GM23338 (cell line): ENCODE results near the gene PPP2R5A. TPM values are rescaled to one million over a fixed set of nuclear protein-coding genes. Genes with fewer than 3 reads are reported as not detected.

ENCODE experiments used
- ATAC-seq: fragments of 200-7000 bp; cut with Tn5 transposase; 3 replicates; pipeline ENCODE4 v1.9.1; 2020
- DNase-seq: peaks from one replicate; pipeline ENCODE4 v3.0.0-alpha.2; 2015; ENCODE audit warnings: low spot score
- H2AFZ ChIP-seq: fragments of 200-600 bp; sonication (generic); 2 replicates; pipeline ENCODE4 v1.8.0; 2016; ENCODE audit warnings: antibody characterized with exemption, mild to moderate bottlenecking, moderate library complexity
- H3F3A ChIP-seq: fragments of 200-600 bp; sonication (generic); replicated peaks from 2 replicates; pipeline ENCODE4 v1.8.0; 2017; ENCODE audit warnings: antibody characterized with exemption, mixed run types, low read depth
- H3K27ac ChIP-seq: fragments of 200-600 bp; sonication (generic); 2 replicates; pipeline ENCODE4 v1.6.1; 2016; ENCODE audit warnings: low read depth
- H3K27me3 ChIP-seq: fragments of 200-600 bp; sonication (generic); 2 replicates; pipeline ENCODE4 v1.8.0; 2016; ENCODE audit warnings: mild to moderate bottlenecking, mixed run types, moderate library complexity; ENCODE audit not compliant: insufficient read depth
- H3K36me3 ChIP-seq: fragments of 200-600 bp; sonication (generic); 2 replicates; pipeline ENCODE4 v1.8.0; 2016; ENCODE audit warnings: mild to moderate bottlenecking; ENCODE audit not compliant: insufficient read depth
- H3K4me1 ChIP-seq: fragments of 200-600 bp; sonication (generic); 2 replicates; pipeline ENCODE4 v1.8.0; 2016; ENCODE audit warnings: mild to moderate bottlenecking, moderate library complexity; ENCODE audit not compliant: insufficient read depth
- H3K4me2 ChIP-seq: fragments of 200-600 bp; sonication (generic); 2 replicates; pipeline ENCODE4 v1.7.1; 2017; ENCODE audit warnings: mixed run types
- H3K4me3 ChIP-seq: fragments of 200-600 bp; sonication (generic); 2 replicates; pipeline ENCODE4 v1.6.1; 2016; ENCODE audit warnings: mixed run types
- H3K79me2 ChIP-seq: fragments of 200-600 bp; sonication (generic); replicated peaks from 2 replicates; pipeline ENCODE4 v1.8.0; 2017; ENCODE audit warnings: mild to moderate bottlenecking; ENCODE audit not compliant: insufficient read depth
- H3K9me2 ChIP-seq: fragments of 200-600 bp; sonication (generic); 2 replicates; pipeline ENCODE4 v1.8.0; 2017; ENCODE audit not compliant: insufficient read depth
- H4K20me1 ChIP-seq: fragments of 200-600 bp; sonication (generic); replicated peaks from 2 replicates; pipeline ENCODE4 v1.8.0; 2017; ENCODE audit warnings: mild to moderate bottlenecking; ENCODE audit not compliant: insufficient read depth
- H3K27ac Mint-ChIP-seq: 2 replicates; pipeline ENCODE4 v1.8.0; 2020; ENCODE audit warnings: inconsistent platforms, mild to moderate bottlenecking, moderate library complexity, mixed read lengths
- H3K27me3 Mint-ChIP-seq: 3 replicates; pipeline ENCODE4 v1.8.0; 2022; ENCODE audit warnings: low read depth, mild to moderate bottlenecking, moderate library complexity, mixed read lengths, inconsistent platforms; ENCODE audit not compliant: insufficient read depth, poor library complexity
- H3K36me3 Mint-ChIP-seq: 3 replicates; pipeline ENCODE4 v1.8.0; 2021; ENCODE audit warnings: low read depth, mild to moderate bottlenecking, inconsistent platforms, moderate library complexity, mixed read lengths
- H3K4me1 Mint-ChIP-seq: 3 replicates; pipeline ENCODE4 v1.8.0; 2020; ENCODE audit warnings: mild to moderate bottlenecking, inconsistent platforms, mixed read lengths
- H3K4me3 Mint-ChIP-seq: 3 replicates; pipeline ENCODE4 v1.8.0; 2021; ENCODE audit warnings: moderate library complexity, mild to moderate bottlenecking, inconsistent platforms, mixed read lengths
- H3K9me3 Mint-ChIP-seq: 3 replicates; pipeline ENCODE4 v1.8.0; 2020; ENCODE audit warnings: moderate library complexity, mild to moderate bottlenecking, inconsistent platforms, mixed read lengths
- CREB1 ChIP-seq: fragments of 250-450 bp; sonication (Bioruptor Pico); IDR thresholded peaks from 2 replicates; pipeline ENCODE4 v1.5.0; 2020; ENCODE audit warnings: low read depth, mild to moderate bottlenecking, moderate library complexity
- CTCF ChIP-seq, 2 experiments: fragments of 200-600 bp in 1 of 2; sonication (generic) in 1 of 2; conservative IDR thresholded peaks; 2 replicates each; pipeline versions ENCODE4 v1.5.1 to v1.6.1; 2016 to 2017; ENCODE audit warnings: antibody characterized with exemption in 2 of 2, low read depth in 2 of 2, mild to moderate bottlenecking in 2 of 2, moderate library complexity in 1 of 2
- ETS1 ChIP-seq: IDR thresholded peaks from 2 replicates; pipeline ENCODE4 v1.6.1; 2016; ENCODE audit warnings: antibody characterized with exemption
- EZH2 ChIP-seq: fragments of 200-600 bp; sonication (generic); IDR thresholded peaks from one replicate; pipeline ENCODE4 v1.8.0; 2017; ENCODE audit warnings: antibody characterized with exemption, mild to moderate bottlenecking, low read depth; ENCODE audit not compliant: unreplicated experiment
- EZH2phosphoT487 ChIP-seq: fragments of 200-600 bp; sonication (generic); IDR thresholded peaks from one replicate; pipeline ENCODE4 v1.8.1; 2018; ENCODE audit warnings: antibody characterized with exemption; ENCODE audit not compliant: unreplicated experiment
- JUNB ChIP-seq: IDR thresholded peaks from one replicate; pipeline ENCODE4 v1.6.1; 2016; ENCODE audit warnings: antibody characterized with exemption; ENCODE audit not compliant: unreplicated experiment
- NANOG ChIP-seq: IDR thresholded peaks from 2 replicates; pipeline ENCODE4 v1.6.1; 2016; ENCODE audit warnings: antibody characterized with exemption, borderline replicate concordance
- POLR2AphosphoS5 ChIP-seq: IDR thresholded peaks from 2 replicates; pipeline ENCODE4 v1.6.1; 2016; ENCODE audit warnings: antibody characterized with exemption, low read depth
- STAT1 ChIP-seq: IDR thresholded peaks from one replicate; pipeline ENCODE4 v1.6.1; 2016; ENCODE audit warnings: antibody characterized with exemption; ENCODE audit not compliant: unreplicated experiment
- ZNF114 ChIP-seq: fragments of 250-450 bp; sonication (Bioruptor Pico); IDR thresholded peaks from 2 replicates; pipeline ENCODE4 v1.5.0; 2020; ENCODE audit warnings: mild to moderate bottlenecking, moderate library complexity
- ZNF331 ChIP-seq: fragments of 250-450 bp; sonication (Bioruptor Pico); IDR thresholded peaks from 2 replicates; pipeline ENCODE4 v1.5.0; 2020; ENCODE audit warnings: low read depth, mild to moderate bottlenecking, moderate library complexity
- polyA plus RNA-seq: library from polyadenylated mRNA; unstranded; fragments of >200 nt; fragmentation: Nextera tagmentation; extraction: Ambion mirVana; gene quantifications from 2 replicates; pipeline ENCODE4 v1.2.1, GENCODE V29; 2016
- total RNA-seq: library from RNA; depleted of rRNA; stranded (reverse); fragments of >200 nt; shearing (Covaris generic); gene quantifications from 2 replicates; pipeline ENCODE4 v1.2.3, GENCODE V29; 2014
- TF ChIP-seq, protein P1 (sequence below): IDR thresholded peaks from one replicate; pipeline ENCODE4 v1.6.1; 2018; ENCODE audit warnings: antibody characterized with exemption; ENCODE audit not compliant: unreplicated experiment
- TF ChIP-seq, protein P2 (sequence below): fragments of 250-450 bp; sonication (Bioruptor Pico); IDR thresholded peaks from 2 replicates; pipeline ENCODE4 v1.5.0; 2020; ENCODE audit warnings: mild to moderate bottlenecking, moderate library complexity

The PPP2R5A gene
- total and polyA plus RNA-seq, 2 experiments from 2014 or later: 16.2 to 43.5 TPM

- no peak for ATAC-seq
- Histone ChIP-seq H3K4me3 (no peak overlapping the region), H4K20me1 (no peaks in the 10 kb centered on the region), H3K9me2 (no peaks in the 10 kb centered on the region), H3K4me2 (no peak overlapping the region), H3K4me1 (peaks cover 32% of the 10 kb centered on the region), H3F3A (no peaks in the 10 kb centered on the region), H3K79me2 (peaks cover 85% of the 10 kb centered on the region), H3K27ac (no peak overlapping the region), H3K36me3 (no peaks in the 10 kb centered on the region), H3K27me3 (no peaks in the 10 kb centered on the region), H2AFZ (no peak overlapping the region)
- TF ChIP-seq, protein P1, sequence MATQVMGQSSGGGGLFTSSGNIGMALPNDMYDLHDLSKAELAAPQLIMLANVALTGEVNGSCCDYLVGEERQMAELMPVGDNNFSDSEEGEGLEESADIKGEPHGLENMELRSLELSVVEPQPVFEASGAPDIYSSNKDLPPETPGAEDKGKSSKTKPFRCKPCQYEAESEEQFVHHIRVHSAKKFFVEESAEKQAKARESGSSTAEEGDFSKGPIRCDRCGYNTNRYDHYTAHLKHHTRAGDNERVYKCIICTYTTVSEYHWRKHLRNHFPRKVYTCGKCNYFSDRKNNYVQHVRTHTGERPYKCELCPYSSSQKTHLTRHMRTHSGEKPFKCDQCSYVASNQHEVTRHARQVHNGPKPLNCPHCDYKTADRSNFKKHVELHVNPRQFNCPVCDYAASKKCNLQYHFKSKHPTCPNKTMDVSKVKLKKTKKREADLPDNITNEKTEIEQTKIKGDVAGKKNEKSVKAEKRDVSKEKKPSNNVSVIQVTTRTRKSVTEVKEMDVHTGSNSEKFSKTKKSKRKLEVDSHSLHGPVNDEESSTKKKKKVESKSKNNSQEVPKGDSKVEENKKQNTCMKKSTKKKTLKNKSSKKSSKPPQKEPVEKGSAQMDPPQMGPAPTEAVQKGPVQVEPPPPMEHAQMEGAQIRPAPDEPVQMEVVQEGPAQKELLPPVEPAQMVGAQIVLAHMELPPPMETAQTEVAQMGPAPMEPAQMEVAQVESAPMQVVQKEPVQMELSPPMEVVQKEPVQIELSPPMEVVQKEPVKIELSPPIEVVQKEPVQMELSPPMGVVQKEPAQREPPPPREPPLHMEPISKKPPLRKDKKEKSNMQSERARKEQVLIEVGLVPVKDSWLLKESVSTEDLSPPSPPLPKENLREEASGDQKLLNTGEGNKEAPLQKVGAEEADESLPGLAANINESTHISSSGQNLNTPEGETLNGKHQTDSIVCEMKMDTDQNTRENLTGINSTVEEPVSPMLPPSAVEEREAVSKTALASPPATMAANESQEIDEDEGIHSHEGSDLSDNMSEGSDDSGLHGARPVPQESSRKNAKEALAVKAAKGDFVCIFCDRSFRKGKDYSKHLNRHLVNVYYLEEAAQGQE: no peak
- TF ChIP-seq EZH2: no peak
- no peak for TF ChIP-seq CREB1 (CRISPR knock-in tag)
- TF ChIP-seq EZH2phosphoT487: no peak
- no peak for TF ChIP-seq POLR2AphosphoS5
- TF ChIP-seq CTCF (conservative IDR thresholded peaks at IDR 0.05; ENCODE audit: low read depth in 2 of 2): no peak
- no peak for TF ChIP-seq ZNF331 (CRISPR knock-in tag)
- TF ChIP-seq JUNB: no peak
- no peak for TF ChIP-seq ZNF114 (CRISPR knock-in tag)
- TF ChIP-seq ETS1: no peak
- no peak for TF ChIP-seq STAT1
- TF ChIP-seq, protein P2, sequence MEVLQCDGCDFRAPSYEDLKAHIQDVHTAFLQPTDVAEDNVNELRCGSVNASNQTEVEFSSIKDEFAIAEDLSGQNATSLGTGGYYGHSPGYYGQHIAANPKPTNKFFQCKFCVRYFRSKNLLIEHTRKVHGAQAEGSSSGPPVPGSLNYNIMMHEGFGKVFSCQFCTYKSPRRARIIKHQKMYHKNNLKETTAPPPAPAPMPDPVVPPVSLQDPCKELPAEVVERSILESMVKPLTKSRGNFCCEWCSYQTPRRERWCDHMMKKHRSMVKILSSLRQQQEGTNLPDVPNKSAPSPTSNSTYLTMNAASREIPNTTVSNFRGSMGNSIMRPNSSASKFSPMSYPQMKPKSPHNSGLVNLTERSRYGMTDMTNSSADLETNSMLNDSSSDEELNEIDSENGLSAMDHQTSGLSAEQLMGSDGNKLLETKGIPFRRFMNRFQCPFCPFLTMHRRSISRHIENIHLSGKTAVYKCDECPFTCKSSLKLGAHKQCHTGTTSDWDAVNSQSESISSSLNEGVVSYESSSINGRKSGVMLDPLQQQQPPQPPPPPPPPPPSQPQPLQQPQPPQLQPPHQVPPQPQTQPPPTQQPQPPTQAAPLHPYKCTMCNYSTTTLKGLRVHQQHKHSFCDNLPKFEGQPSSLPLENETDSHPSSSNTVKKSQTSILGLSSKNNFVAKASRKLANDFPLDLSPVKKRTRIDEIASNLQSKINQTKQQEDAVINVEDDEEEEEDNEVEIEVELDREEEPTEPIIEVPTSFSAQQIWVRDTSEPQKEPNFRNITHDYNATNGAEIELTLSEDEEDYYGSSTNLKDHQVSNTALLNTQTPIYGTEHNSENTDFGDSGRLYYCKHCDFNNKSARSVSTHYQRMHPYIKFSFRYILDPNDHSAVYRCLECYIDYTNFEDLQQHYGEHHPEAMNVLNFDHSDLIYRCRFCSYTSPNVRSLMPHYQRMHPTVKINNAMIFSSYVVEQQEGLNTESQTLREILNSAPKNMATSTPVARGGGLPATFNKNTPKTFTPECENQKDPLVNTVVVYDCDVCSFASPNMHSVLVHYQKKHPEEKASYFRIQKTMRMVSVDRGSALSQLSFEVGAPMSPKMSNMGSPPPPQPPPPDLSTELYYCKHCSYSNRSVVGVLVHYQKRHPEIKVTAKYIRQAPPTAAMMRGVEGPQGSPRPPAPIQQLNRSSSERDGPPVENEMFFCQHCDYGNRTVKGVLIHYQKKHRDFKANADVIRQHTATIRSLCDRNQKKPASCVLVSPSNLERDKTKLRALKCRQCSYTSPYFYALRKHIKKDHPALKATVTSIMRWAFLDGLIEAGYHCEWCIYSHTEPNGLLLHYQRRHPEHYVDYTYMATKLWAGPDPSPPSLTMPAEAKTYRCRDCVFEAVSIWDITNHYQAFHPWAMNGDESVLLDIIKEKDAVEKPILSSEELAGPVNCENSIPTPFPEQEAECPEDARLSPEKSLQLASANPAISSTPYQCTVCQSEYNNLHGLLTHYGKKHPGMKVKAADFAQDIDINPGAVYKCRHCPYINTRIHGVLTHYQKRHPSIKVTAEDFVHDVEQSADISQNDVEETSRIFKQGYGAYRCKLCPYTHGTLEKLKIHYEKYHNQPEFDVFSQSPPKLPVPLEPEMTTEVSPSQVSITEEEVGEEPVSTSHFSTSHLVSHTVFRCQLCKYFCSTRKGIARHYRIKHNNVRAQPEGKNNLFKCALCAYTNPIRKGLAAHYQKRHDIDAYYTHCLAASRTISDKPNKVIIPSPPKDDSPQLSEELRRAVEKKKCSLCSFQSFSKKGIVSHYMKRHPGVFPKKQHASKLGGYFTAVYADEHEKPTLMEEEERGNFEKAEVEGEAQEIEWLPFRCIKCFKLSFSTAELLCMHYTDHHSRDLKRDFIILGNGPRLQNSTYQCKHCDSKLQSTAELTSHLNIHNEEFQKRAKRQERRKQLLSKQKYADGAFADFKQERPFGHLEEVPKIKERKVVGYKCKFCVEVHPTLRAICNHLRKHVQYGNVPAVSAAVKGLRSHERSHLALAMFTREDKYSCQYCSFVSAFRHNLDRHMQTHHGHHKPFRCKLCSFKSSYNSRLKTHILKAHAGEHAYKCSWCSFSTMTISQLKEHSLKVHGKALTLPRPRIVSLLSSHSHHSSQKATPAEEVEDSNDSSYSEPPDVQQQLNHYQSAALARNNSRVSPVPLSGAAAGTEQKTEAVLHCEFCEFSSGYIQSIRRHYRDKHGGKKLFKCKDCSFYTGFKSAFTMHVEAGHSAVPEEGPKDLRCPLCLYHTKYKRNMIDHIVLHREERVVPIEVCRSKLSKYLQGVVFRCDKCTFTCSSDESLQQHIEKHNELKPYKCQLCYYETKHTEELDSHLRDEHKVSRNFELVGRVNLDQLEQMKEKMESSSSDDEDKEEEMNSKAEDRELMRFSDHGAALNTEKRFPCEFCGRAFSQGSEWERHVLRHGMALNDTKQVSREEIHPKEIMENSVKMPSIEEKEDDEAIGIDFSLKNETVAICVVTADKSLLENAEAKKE (CRISPR knock-in tag): no peak
- no peak for TF ChIP-seq NANOG
- DNase-seq: no peak
- 0 out of 3 replicates have a peak, but pooled peaks cover 6% of the 10 kb centered on the region for H3K36me3 Mint-ChIP-seq
- H3K27ac Mint-ChIP-seq: no peak overlapping the region
- peaks cover 2% of the 10 kb centered on the region for H3K27me3 Mint-ChIP-seq
- no peak overlapping the region for H3K4me3 Mint-ChIP-seq
- peaks cover 35% of the 10 kb centered on the region for H3K4me1 Mint-ChIP-seq
- no peaks in the 10 kb centered on the region for H3K9me3 Mint-ChIP-seq
Measured at GRCh38 chr1:212313616-212314015, 28.4 kb downstream of the PPP2R5A start.
